Kidney (tissue), 14 donors: ENCODE results near the gene FMN2. TPM values are rescaled to one million over a fixed set of nuclear protein-coding genes. Genes with fewer than 3 reads are reported as not detected.
"Not testable (repeated sequence)": the region's sequence is repeated elsewhere in the genome, so short reads cannot be mapped to it uniquely, and the experiment has no call there.

Source experiments
- DNase-seq, 5 donors: peaks; one replicate each; pipeline ENCODE4 v3.0.0-alpha.2; 2013 to 2020
- FAIRE-seq: peaks from 2 replicates; lab custom pipeline; 2012; peaks lifted over from hg19 to GRCh38; lab: Jason Lieb, UNC
- H3K27ac ChIP-seq, 2 donors: one replicate each; pipeline ENCODE4 v1.7.0; 2013; ENCODE audit warnings: low read depth in 2 of 2, low read length in 2 of 2, inconsistent platforms in 1 of 2
- H3K27me3 ChIP-seq: one replicate; pipeline ENCODE4 v1.7.1; 2013; ENCODE audit warnings: low read length, inconsistent platforms; ENCODE audit not compliant: control insufficient read depth, insufficient read depth
- H3K36me3 ChIP-seq, 3 donors: one replicate each; pipeline versions ENCODE4 v1.7.0 to v1.7.1; 2013; ENCODE audit warnings: low read length in 3 of 3, control low read depth in 1 of 3, inconsistent platforms in 1 of 3; ENCODE audit not compliant: insufficient read depth in 3 of 3, control insufficient read depth in 2 of 3
- H3K4me1 ChIP-seq, 3 donors: one replicate each; pipeline versions ENCODE4 v1.7.0 to v1.7.1; 2013; ENCODE audit warnings: low read length in 3 of 3, inconsistent platforms in 1 of 3, low read depth in 1 of 3; ENCODE audit not compliant: control insufficient read depth in 2 of 3, insufficient read depth in 2 of 3
- H3K4me3 ChIP-seq, 3 donors: one replicate each; pipeline versions ENCODE4 v1.7.0 to v1.8.1; 2013; ENCODE audit warnings: low read length in 3 of 3, control low read depth in 1 of 3, inconsistent platforms in 1 of 3
- H3K9ac ChIP-seq, 3 donors: one replicate each; pipeline versions ENCODE4 v1.7.0 to v1.7.1; 2013; ENCODE audit warnings: low read length in 3 of 3, control low read depth in 1 of 3, inconsistent platforms in 1 of 3
- H3K9me3 ChIP-seq, 3 donors: one replicate each; pipeline versions ENCODE4 v1.7.0 to v1.7.1; 2013; ENCODE audit warnings: low read length in 3 of 3, control low read depth in 1 of 3, inconsistent platforms in 1 of 3; ENCODE audit not compliant: control insufficient read depth in 2 of 3, insufficient read depth in 1 of 3
- intact Hi-C: fragments of 100-400 bp; cut with DNase I; formaldehyde crosslinking; loops from one replicate; pipeline ENCODE4 v1.11.1; 2022
- polyA plus RNA-seq: library from polyadenylated mRNA; stranded (reverse); fragments of 350-450 nt; fragmentation: Illumina TruSeq; extraction: RNeasy Lipid Tissue Mini Kit (QIAGEN cat#74804); gene quantifications from one replicate; pipeline ENCODE4 v1.2.3, GENCODE V29; 2014; ENCODE audit warnings: low read depth, low replicate concordance; ENCODE audit not compliant: insufficient read depth
- total RNA-seq: library from RNA; stranded (reverse); fragmentation: NEBNext Ultra II Directional; extraction: Animal tissue kit (Norgen Biotek cat#: 25700); gene quantifications from one replicate; pipeline ENCODE4 v1.2.1, GENCODE V29; 2021
- TF ChIP-seq, protein P1 (sequence below): IDR thresholded peaks from 3 replicates; pipeline ENCODE4 v1.5.1; 2012; ENCODE audit warnings: mild to moderate bottlenecking, moderate library complexity, borderline replicate concordance; ENCODE audit not compliant: insufficient read depth; ENCODE audit errors: extremely low read depth
- donor health status: control.
- donor health status: control.
- donor health status: control.
- donor health status: control.
- donor health status: control.
- donor health status: DM: yes; HTN: yes; CAD: no.
- donor health status: Normal renal cell carcinoma (clear cell type).

Gene FMN2
- total and polyA plus RNA-seq, 2 donors from 2014 or later, result 0.06 to 3.4 TPM

DNA sequence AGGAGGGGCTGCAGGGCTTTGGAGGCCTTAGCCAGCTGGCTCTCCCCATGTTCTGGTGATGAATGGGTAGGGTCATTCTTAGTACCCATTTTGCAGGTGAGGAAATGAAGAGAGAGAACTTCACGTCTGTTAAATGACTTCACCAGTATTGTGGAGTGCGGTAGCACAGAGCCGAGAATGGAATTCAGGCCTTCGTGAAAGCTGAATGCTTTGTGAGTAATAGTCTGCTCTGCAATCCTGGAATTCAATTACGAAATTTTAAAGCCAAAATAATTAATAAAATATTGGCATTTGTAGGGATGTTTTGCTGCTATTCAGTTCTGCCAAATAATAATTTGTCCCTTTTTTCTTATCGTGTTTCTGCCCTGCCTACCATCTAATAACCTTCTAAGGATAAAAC, 322.6 kb downstream of the FMN2 start:
- Histone ChIP-seq H3K27ac (no peak overlapping the region), H3K9ac (no peak overlapping the region), H3K36me3 (no peaks in the 10 kb centered on the region), H3K9me3 (no peaks in the 10 kb centered on the region), H3K27me3 (no peaks in the 10 kb centered on the region), H3K4me3 (no peak overlapping the region), H3K4me1 (no peaks in the 10 kb centered on the region)
- intact Hi-C loops, result no loop called here
- DNase-seq, result no peak
- FAIRE-seq, result no peak
- TF ChIP-seq, protein P1, sequence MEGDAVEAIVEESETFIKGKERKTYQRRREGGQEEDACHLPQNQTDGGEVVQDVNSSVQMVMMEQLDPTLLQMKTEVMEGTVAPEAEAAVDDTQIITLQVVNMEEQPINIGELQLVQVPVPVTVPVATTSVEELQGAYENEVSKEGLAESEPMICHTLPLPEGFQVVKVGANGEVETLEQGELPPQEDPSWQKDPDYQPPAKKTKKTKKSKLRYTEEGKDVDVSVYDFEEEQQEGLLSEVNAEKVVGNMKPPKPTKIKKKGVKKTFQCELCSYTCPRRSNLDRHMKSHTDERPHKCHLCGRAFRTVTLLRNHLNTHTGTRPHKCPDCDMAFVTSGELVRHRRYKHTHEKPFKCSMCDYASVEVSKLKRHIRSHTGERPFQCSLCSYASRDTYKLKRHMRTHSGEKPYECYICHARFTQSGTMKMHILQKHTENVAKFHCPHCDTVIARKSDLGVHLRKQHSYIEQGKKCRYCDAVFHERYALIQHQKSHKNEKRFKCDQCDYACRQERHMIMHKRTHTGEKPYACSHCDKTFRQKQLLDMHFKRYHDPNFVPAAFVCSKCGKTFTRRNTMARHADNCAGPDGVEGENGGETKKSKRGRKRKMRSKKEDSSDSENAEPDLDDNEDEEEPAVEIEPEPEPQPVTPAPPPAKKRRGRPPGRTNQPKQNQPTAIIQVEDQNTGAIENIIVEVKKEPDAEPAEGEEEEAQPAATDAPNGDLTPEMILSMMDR, result no peak

DNA sequence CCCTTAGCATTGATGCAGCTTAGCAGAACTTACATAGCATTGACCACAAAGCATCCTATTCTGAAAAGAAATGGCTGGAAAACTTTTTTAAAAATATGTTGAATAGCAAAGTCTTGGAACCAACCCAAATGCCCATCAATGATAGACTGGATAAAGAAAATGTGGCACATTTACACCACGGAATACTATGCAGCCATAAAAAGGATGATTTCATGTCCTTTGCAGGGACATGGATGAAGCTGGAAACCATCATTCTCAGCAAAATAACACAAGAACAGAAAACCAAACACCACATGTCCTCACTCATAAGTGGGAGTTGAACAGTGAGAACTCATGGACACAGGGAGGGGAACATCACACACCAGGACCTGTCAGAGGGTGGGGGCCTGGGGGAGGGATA, 323.3 kb downstream of the FMN2 start:
- H3K9ac ChIP-seq, H3K36me3 ChIP-seq, H3K4me3 ChIP-seq, H3K9me3 ChIP-seq, intact Hi-C loops, H3K27me3 ChIP-seq, H3K4me1 ChIP-seq, FAIRE-seq, H3K27ac ChIP-seq, DNase-seq: not testable (repeated sequence)

DNA sequence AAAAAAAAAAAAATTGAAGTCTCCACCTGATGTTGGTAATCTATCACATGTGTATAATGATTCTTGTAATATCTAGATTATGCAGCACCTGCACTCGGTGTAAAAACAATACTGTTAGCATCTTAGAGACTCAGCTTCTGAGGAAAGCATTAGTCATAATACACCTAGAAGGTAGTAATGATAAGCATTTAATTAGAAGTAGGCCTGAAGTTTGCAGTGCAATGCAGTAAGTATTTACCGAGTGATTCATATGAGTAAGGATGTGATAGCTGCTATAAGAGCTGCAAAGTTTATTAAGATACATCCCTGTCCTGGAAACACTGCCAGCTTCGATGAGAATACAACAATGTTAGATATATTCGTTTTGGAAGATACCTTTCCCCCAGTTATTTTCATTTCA, 323.8 kb downstream of the FMN2 start:
- no peak for DNase-seq
- no peak for FAIRE-seq
- H3K4me3 ChIP-seq, result no peak overlapping the region
- intact Hi-C loops, result no loop called here
- H3K4me1 ChIP-seq, result no peaks in the 10 kb centered on the region
- no peak overlapping the region for H3K27ac ChIP-seq
- H3K9me3 ChIP-seq, result no peaks in the 10 kb centered on the region
- TF ChIP-seq, protein P1, result no peak
- no peaks in the 10 kb centered on the region for H3K27me3 ChIP-seq
- H3K9ac ChIP-seq, result no peak overlapping the region
- H3K36me3 ChIP-seq, result no peaks in the 10 kb centered on the region

DNA sequence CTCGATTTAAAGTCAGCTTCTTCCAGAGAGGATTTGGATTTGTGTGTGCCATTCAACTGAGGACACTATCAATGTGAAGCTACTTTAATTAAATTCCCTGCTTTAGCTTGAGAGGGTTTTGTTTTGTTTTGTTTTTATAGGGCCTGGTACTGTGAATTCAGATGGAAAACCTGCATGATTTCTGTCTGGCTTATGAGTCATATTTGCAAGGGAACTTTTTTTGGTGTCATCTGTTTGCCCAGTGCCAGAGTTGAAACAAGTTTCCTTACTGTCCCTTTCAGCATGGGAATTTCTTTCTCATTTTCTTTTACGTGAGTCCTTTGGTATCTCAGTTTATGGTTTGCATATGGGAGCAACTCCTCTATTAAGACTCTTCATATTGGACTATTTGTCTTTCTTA, 325.6 kb downstream of the FMN2 start:
- TF ChIP-seq, protein P1, result no peak
- FAIRE-seq, result no peak
- intact Hi-C loops, result no loop called here

More for the DNA sequence above, 325.6 kb downstream of the FMN2 start:
- no peaks in the 10 kb centered on the region for H3K9me3 ChIP-seq
- H3K27ac ChIP-seq, result no peak overlapping the region
- no peak overlapping the region for H3K4me3 ChIP-seq
- H3K27me3 ChIP-seq, result no peaks in the 10 kb centered on the region
- no peak for DNase-seq
- H3K36me3 ChIP-seq, result no peaks in the 10 kb centered on the region
- H3K4me1 ChIP-seq, result no peaks in the 10 kb centered on the region
- H3K9ac ChIP-seq, result no peak overlapping the region
